Lower lobe of right lung (tissue), 2 donors: ENCODE data around the gene PCBD2. TPM values are rescaled to one million over a fixed set of nuclear protein-coding genes. Genes with fewer than 3 reads are reported as not detected.
"Not testable (repeated sequence)": the region's sequence is repeated elsewhere in the genome, so short reads cannot be mapped to it uniquely, and the experiment has no call there.

Experiments
- ATAC-seq, 2 donors: fragments of 200-7000 bp; cut with Tn5 transposase; one replicate each; pipeline ENCODE4 v1.9.1; 2020 to 2022; ENCODE audit warnings: mild to moderate bottlenecking in 2 of 2, moderate library complexity in 2 of 2
- DNase-seq: peaks from one replicate; pipeline ENCODE4 v3.0.0-alpha.2; 2020
- H3K27ac ChIP-seq: fragments of 200-600 bp; one replicate; pipeline ENCODE4 v1.8.0; 2022
- H3K27me3 ChIP-seq: fragments of 200-600 bp; one replicate; pipeline ENCODE4 v1.8.0; 2022; ENCODE audit warnings: low read depth
- H3K36me3 ChIP-seq: fragments of 200-600 bp; one replicate; pipeline ENCODE4 v1.8.0; 2022; ENCODE audit warnings: mild to moderate bottlenecking
- H3K4me1 ChIP-seq: fragments of 200-600 bp; one replicate; pipeline ENCODE4 v1.8.0; 2022
- H3K4me3 ChIP-seq: fragments of 200-600 bp; one replicate; pipeline ENCODE4 v1.8.0; 2022; ENCODE audit warnings: mild to moderate bottlenecking
- H3K9me3 ChIP-seq: fragments of 200-600 bp; one replicate; pipeline ENCODE4 v1.8.0; 2022
- CTCF ChIP-seq: fragments of 200-600 bp; IDR thresholded peaks from one replicate; pipeline ENCODE4 v1.8.0; 2022; ENCODE audit warnings: antibody characterized with exemption, mild to moderate bottlenecking
- intact Hi-C: fragments of 100-400 bp; cut with DNase I; formaldehyde crosslinking; loops from one replicate; pipeline ENCODE4 v1.11.0; 2022
- long read RNA-seq: library from polyadenylated mRNA; unstranded; transcript quantifications from one replicate; pipeline ENCODE4 v2.0.0, GENCODE V29; 2021
- total RNA-seq: library from RNA; stranded (reverse); fragmentation: NEBNext Ultra II Directional; extraction: Animal tissue kit (Norgen Biotek cat#: 25700); gene quantifications from one replicate; pipeline ENCODE4 v1.2.1, GENCODE V29; 2021
- donor health status: DM: no; HTN: yes; CAD: no; lungs with severe emphysema.

PCBD2 gene
- total RNA-seq: 13.1 TPM
- long read RNA-seq, transcript PCBD2-201 (4 exons, 1,223 nt): major isoform, 10 of 16 reads
- long read RNA-seq, partial matches to known transcripts: 0 of 16 reads
- long read RNA-seq, other reads (novel, unspliced or antisense): 6 of 16 reads

GRCh38 chr5:134904610-134905245 is at the start of gene PCBD2:
Gene PCBD2, plus strand, starts transcription at chr5:134905131. Its CDS starts 9 bp downstream, at chr5:134905140.
- Histone ChIP-seq H3K4me1 (no peaks in the 10 kb centered on the region), H3K9me3 (no peaks in the 10 kb centered on the region), H3K27ac (peak within 1 kb of the TSS; percentile 97), H3K36me3 (peaks cover 8% of the 10 kb centered on the region), H3K4me3 (peak within 1 kb of the TSS; percentile 69), H3K27me3 (no peaks in the 10 kb centered on the region)
- DNase-seq (peak; percentile 96), ATAC-seq (peak; percentile 96 to 98)
- TF ChIP-seq CTCF: peak; percentile 90
- intact Hi-C loops: no loop called here

GRCh38 chr5:134856465-134856864 is 48.5 kb upstream of the PCBD2 start:
- H3K4me1 ChIP-seq, DNase-seq, H3K4me3 ChIP-seq, H3K9me3 ChIP-seq, H3K27me3 ChIP-seq, H3K27ac ChIP-seq, intact Hi-C loops, ATAC-seq: not testable (repeated sequence)
- peaks cover 88% of the 10 kb centered on the region for H3K36me3 ChIP-seq

- no peaks in the 10 kb centered on the region for H3K4me1 ChIP-seq
- no peak overlapping the region for H3K4me3 ChIP-seq
- H3K9me3 ChIP-seq: no peaks in the 10 kb centered on the region
- no peak for ATAC-seq
- no peaks in the 10 kb centered on the region for H3K27me3 ChIP-seq
- H3K27ac ChIP-seq: no peak overlapping the region
- no peak for DNase-seq
- TF ChIP-seq CTCF: no peak
- peaks cover 84% of the 10 kb centered on the region for H3K36me3 ChIP-seq
- intact Hi-C loops: no loop called here
These were observed 47.5 kb upstream of the PCBD2 start for GRCh38 chr5:134857401-134857800.

- intact Hi-C loops: no loop called here
- no peak for ATAC-seq
These were observed 40.2 kb upstream of the PCBD2 start for GRCh38 chr5:134864707-134865106.

GRCh38 chr5:134873494-134873893 is 31.4 kb upstream of the PCBD2 start:
- peak overlapping the region; percentile 97 for H3K4me3 ChIP-seq
- peak overlapping the region; percentile 98 for H3K27ac ChIP-seq

More at GRCh38 chr5:134864707-134865106, 40.2 kb upstream of the PCBD2 start:
- Histone ChIP-seq H3K27ac (no peak overlapping the region), H3K4me1 (no peaks in the 10 kb centered on the region), H3K36me3 (peaks cover 19% of the 10 kb centered on the region), H3K4me3 (no peak overlapping the region), H3K27me3 (no peaks in the 10 kb centered on the region), H3K9me3 (no peaks in the 10 kb centered on the region)
- TF ChIP-seq CTCF: no peak
- DNase-seq: no peak

More at GRCh38 chr5:134873494-134873893, 31.4 kb upstream of the PCBD2 start:
- TF ChIP-seq CTCF: no peak
- Histone ChIP-seq H3K4me1 (peaks cover 21% of the 10 kb centered on the region), H3K27me3 (no peaks in the 10 kb centered on the region), H3K36me3 (no peaks in the 10 kb centered on the region), H3K9me3 (no peaks in the 10 kb centered on the region)
- ATAC-seq (no peak), DNase-seq (no peak)
- intact Hi-C loops: no loop called here
